Raji (cell line): Measurements from ENCODE around the gene TM2D1.

Experiments used
- POLR2A ChIP-seq: IDR thresholded peaks from 2 replicates; pipeline ENCODE4 v1.6.1; 2011; ENCODE audit warnings: low read depth, low read length, control low read depth; ENCODE audit not compliant: insufficient read depth

TM2D1 gene

DNA sequence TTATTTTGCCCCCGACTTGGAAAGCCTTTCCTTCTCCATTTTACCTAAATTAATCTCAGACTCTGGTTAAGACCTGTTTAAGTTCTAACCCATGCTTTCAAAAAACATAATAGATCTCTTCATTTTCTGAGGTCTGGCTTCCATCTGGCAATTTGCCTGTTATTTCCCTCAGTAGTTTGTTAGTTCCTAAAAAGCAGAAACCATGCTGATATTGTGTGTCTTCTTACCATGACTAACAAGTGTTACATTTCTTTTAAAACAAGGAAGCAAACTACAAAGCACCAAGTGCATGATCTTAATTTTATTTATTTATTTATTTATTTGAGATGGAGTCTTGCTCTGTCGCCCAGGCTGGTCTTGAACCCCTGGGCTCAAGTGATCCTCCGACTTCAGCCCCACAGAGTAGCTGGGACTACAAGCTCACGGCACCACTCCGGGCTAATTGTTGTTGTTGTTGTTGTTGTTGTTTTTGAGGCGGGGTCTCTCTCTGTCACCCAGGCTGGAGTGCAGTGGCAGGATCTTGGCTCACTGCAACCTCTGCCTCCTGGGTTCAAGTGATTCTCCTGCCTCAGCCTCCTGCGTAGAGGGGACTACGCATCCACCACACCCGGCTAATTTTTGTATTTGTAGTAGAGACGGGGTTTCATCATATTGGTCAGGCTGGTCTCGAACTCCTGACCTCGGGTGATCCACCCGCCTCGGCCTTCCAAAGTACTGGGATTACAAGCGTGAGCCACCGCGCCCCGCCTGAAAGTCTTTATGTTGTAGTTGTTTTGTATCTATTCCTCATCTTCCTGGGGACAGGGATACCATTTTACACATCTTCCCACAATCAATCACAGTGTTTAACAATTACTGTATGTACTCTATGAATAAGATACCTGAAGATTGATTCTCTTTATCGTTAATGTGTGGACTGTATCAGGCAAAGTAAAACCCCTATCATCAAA lies 16.1 kb upstream of the TM2D1 start:
- TF ChIP-seq POLR2A, result no peak

DNA sequence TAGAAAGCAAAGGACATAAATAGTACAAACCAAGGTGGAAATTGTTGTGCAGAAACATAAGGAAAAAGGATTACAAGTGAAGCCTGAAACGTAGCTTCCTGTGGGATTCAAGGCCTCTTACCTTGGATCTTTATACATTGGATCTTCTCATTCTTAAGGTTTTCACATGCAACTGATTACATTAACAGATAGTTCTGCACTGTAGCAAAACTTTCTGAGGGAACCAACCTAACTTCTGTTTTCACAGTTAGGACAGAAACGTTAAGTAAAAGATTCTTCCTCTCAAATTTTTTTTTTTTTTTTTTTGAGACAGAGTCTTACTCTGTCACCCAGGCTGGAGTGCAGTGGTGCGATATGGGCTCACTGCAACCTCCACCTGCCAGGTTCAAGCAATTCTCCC lies 7.8 kb upstream of the TM2D1 start:
- no peak for TF ChIP-seq POLR2A

DNA sequence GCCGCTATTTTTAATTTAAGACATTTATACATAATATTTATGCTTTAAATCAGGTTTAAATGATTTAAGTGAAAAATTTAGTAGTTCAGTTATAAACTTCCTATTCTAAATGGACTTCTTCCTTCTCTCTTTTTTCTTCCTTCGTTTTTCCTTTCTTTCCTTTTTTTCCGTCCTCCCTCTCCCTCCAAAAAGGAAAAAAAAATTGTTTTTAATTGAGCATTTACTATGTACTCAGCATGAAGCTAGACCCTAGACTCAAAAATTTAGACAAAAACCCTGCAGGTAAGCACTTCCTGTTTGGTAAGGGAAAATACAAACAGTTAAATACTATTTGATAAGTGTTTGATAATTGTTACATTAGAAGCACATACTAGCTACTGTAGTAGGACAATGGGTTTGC lies 2.6 kb upstream of the TM2D1 start:
- no peak for TF ChIP-seq POLR2A

DNA sequence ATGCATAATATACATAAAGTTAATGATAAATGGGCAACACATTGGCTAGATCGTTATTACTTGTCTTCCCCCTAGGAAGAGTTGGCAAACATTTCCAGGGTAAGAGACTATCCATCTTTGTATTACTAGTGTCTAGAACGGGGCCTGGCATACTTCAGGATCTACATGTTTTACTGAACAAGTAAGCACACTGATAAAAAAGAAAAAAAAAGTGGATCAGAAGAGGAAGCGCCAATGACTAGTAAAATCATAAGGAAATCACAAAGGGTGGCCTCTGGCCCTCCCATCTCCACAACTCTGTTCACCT lies 482 bp downstream of the TM2D1 start:
- no peak for TF ChIP-seq POLR2A

- TF ChIP-seq POLR2A, result no peak
Observed at GRCh38 chr1:61711969-61712368, 13.0 kb downstream of the TM2D1 start.

DNA sequence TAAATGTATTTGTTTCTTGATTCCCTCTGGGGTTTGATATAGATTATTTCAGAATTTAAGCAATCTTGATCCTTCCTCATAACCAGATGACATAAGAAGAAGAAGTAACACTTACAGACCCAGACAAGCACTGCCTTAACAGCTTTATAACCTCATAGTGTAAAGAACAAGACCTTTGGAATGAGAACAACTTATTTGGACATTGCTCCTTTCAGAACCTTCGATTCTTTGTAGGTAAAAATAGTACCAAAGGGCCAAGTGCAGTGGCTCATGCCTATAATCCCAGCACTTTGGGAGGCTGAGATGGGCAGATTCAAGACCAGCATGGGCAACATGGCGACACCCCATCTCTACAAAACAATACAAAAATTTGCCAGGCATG lies 15.0 kb downstream of the TM2D1 start:
- TF ChIP-seq POLR2A, result no peak

- no peak for TF ChIP-seq POLR2A
Observed at GRCh38 chr1:61708953-61709907, 15.7 kb downstream of the TM2D1 start.

DNA sequence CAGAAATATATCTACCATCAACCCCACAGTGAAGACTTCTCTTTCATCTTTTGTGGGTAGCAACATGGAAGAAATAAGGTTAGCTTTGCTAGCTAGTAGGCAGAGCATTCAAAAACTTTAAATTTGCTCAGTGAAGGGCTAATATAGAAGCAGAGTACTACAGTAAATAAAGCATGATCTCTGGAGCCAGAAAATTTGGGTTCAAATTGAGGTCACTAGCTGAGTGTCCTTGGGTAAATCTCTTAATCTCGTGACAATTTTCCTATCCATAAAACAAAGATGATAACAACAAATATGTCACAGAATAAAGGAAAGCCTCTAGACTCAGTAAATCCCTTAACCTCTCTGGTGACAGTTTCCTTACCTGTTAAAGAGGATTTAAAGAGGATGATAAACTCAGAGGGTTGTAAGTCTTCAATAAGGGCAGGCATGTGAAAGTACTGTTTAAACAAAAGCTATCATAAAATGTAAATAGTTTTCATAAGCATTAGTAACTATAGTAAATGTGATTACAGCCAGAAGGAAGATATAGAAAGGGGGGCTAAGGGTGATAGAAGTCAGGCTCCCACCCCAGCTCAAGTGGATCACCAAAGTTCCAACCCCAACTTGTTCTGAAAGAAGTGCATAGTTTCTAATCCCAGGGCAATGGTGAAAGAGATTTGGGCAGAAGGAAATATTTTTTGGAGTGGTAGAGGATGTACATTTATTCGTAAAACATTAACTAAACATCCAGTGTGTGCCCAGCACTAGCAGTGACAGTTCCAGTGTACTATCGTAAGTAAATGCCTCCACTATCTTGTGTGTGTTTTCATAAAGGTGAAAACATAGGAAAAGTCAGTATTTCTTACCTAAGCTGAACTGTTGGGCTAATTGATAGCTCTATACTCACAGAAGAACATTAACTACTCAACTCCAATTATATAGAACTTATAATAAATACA lies 24.8 kb downstream of the TM2D1 start:
- no peak for TF ChIP-seq POLR2A

DNA sequence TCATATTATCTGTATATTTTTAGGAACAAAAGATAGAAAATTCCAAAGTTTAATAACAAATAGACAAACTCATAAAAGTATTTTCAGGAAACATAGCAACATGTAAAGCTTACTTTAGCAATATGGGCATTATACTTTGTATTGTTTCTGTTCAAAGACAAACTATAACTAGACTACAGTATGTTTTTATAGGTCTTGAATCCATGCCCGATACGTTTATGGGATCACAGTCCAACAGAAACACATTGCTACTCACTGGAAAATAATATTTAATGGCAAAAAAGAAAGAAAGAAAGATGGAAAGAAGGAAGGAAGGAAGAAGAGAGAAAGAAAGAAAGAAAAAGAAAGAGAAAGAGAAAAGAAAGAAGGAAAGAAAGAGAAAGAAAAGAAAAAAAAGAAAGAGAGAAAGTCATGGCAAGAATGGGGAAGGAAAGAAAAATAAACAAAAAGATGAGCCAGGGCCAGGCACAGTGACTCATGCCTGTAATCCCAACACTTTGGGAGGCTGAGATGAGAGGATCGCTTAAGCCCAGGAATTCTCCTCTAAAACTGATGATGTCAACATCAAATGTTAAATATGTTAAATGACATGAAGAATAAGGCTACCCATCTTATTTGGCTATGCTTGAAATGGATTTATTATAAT lies 32.7 kb downstream of the TM2D1 start:
- TF ChIP-seq POLR2A, result no peak

DNA sequence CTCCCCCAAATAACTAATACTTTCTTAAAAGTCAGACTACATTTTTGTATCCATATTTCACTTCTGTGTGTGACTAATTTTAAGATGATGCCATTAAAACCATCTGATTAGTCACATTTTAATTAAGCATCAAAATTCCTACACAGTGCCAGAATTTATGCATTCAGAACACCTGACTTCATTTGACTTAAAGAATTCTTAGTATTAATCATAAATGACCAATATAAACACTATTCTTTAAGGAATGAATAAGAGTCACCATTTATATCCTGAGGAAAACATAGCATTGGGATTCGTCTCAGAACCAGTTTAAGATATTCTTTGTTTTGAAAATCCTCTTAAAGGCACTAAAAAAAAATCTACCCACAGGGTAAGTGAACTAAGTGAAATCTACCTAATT lies 37.0 kb downstream of the TM2D1 start:
- no peak for TF ChIP-seq POLR2A

DNA sequence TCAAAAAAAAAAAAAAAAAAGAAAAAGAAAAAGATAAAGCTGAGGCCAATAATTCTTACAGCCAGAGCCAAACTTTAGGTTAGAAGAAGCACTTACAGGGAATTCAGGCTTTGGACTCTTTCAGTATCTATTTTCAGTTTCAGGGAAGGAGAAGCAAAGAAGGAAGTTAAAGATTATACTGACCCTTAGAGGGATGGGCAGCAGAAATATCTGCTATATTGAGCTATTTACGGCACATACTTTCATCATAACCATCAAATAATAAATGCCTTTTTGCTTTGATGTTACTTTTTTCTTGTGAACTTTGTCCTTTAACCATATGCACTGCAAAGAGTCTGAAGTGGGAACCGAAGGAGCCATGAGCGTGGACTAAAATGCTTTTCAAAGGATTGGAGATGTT lies 42.0 kb downstream of the TM2D1 start:
- no peak for TF ChIP-seq POLR2A

- no peak for TF ChIP-seq POLR2A
Observed at GRCh38 chr1:61680500-61680899, 44.4 kb downstream of the TM2D1 start.

- TF ChIP-seq POLR2A, result no peak
Observed at GRCh38 chr1:61674221-61674620, 50.7 kb downstream of the TM2D1 start.

GRCh38 chr1:61672376-61672775 lies 52.6 kb downstream of the TM2D1 start:
- no peak for TF ChIP-seq POLR2A
